H1 (cell line): ENCODE measurements around the gene OAT. TPM values are rescaled to one million over a fixed set of nuclear protein-coding genes. Genes with fewer than 3 reads are reported as not detected.

Source experiments
- CTCF ChIA-PET: fragments of 300-600 bp; sonication (Branson Sonifier 250); formaldehyde crosslinking; loops from one replicate; lab custom pipeline; 2021; ENCODE audit not compliant: partially characterized antibody; lab: Charles Lee
- POLR2A ChIA-PET: fragments of 300-600 bp; sonication (Branson Sonifier 250); formaldehyde crosslinking; loops from one replicate; lab custom pipeline; 2021; ENCODE audit warnings: inconsistent platforms; ENCODE audit not compliant: partially characterized antibody; lab: Charles Lee
- DNase-seq, 2 experiments: peaks; one replicate each; pipeline versions ENCODE4 v3.0.0 to v3.0.0-alpha.2; 2010 to 2022; ENCODE audit warnings: low spot score in 2 of 2, low read depth in 1 of 2, mixed read lengths in 1 of 2
- FAIRE-seq: peaks from 2 replicates; lab custom pipeline; 2011; peaks lifted over from hg19 to GRCh38; lab: Jason Lieb, UNC
- H2AFZ ChIP-seq: 2 replicates; pipeline ENCODE4 v1.8.1; 2012; ENCODE audit warnings: low read length, inconsistent platforms
- H2AK5ac ChIP-seq: 2 replicates; pipeline ENCODE4 v1.6.1; 2013; ENCODE audit warnings: low read depth, low read length
- H2BK120ac ChIP-seq: replicated peaks from 2 replicates; pipeline ENCODE3; 2013; ENCODE audit warnings: low read depth, low read length, inconsistent platforms
- H2BK12ac ChIP-seq: 2 replicates; pipeline ENCODE4 v1.6.1; 2013; ENCODE audit warnings: low read depth, low read length
- H2BK15ac ChIP-seq: 2 replicates; pipeline ENCODE4 v1.6.1; 2013; ENCODE audit warnings: low read length
- H2BK20ac ChIP-seq: 2 replicates; pipeline ENCODE4 v1.6.1; 2013; ENCODE audit warnings: low read length
- H2BK5ac ChIP-seq: 2 replicates; pipeline ENCODE4 v1.6.1; 2013; ENCODE audit warnings: low read depth, low read length
- H3K14ac ChIP-seq: 2 replicates; pipeline ENCODE4 v1.6.1; 2013; ENCODE audit warnings: inconsistent platforms; ENCODE audit not compliant: insufficient read length
- H3K18ac ChIP-seq: 2 replicates; pipeline ENCODE4 v1.6.1; 2013; ENCODE audit warnings: low read length; ENCODE audit errors: extremely low read depth
- H3K23ac ChIP-seq: 2 replicates; pipeline ENCODE4 v1.6.1; 2013; ENCODE audit warnings: inconsistent platforms; ENCODE audit not compliant: insufficient read length
- H3K23me2 ChIP-seq: 2 replicates; pipeline ENCODE4 v1.6.1; 2013; ENCODE audit warnings: low read depth, low read length
- H3K27ac ChIP-seq: 2 replicates; pipeline ENCODE4 v1.6.1; 2011; ENCODE audit warnings: low read depth, low read length, inconsistent platforms
- H3K27me3 ChIP-seq, 4 experiments: replicated peaks in 1 of 4; 1 replicate in 1 of 4; 2 replicates in 3 of 4; pipeline versions ENCODE4 v1.6.1 to v1.8.1; 2011 to 2013; ENCODE audit warnings: low read length in 3 of 4, mild to moderate bottlenecking in 3 of 4, inconsistent platforms in 2 of 4, mixed read lengths in 2 of 4, moderate library complexity in 1 of 4; ENCODE audit not compliant: control insufficient read depth in 3 of 4, insufficient read depth in 3 of 4; ENCODE audit errors: extremely low read depth in 1 of 4
- H3K36me3 ChIP-seq, 4 experiments: 2 replicates each; pipeline versions ENCODE4 v1.6.1 to v1.8.1; 2011 to 2013; ENCODE audit warnings: mild to moderate bottlenecking in 4 of 4, low read length in 3 of 4, moderate library complexity in 2 of 4, control low read depth in 1 of 4, inconsistent platforms in 1 of 4; ENCODE audit not compliant: insufficient read depth in 4 of 4, control insufficient read depth in 2 of 4
- H3K4ac ChIP-seq: replicated peaks from 2 replicates; pipeline ENCODE3; 2013; ENCODE audit warnings: low read length, low read depth, mixed read lengths, inconsistent platforms; ENCODE audit not compliant: insufficient read length
- H3K4me1 ChIP-seq, 4 experiments: replicated peaks in 1 of 4; 1 replicate in 1 of 4; 2 replicates in 3 of 4; pipeline versions ENCODE4 v1.6.1 to v1.8.1; 2011 to 2013; ENCODE audit warnings: low read length in 3 of 4, inconsistent platforms in 2 of 4, mixed read lengths in 1 of 4; ENCODE audit not compliant: insufficient read depth in 4 of 4, control insufficient read depth in 3 of 4
- H3K4me2 ChIP-seq, 2 experiments: 2 replicates each; pipeline versions ENCODE4 v1.6.1 to v1.8.1; 2011 to 2013; ENCODE audit warnings: low read depth in 2 of 2, low read length in 2 of 2, control low read depth in 1 of 2, inconsistent platforms in 1 of 2, mild to moderate bottlenecking in 1 of 2; ENCODE audit not compliant: insufficient read depth in 1 of 2
- H3K4me3 ChIP-seq, 4 experiments: fragments of 200-600, 300-600 bp in 1 of 4; sonication (generic), shearing (Covaris generic), sonication (Bioruptor Twin) in 1 of 4; 2 replicates each; pipeline versions ENCODE4 v1.5.1 to v1.8.1; 2011 to 2016; ENCODE audit warnings: low read length in 4 of 4, low read depth in 3 of 4, control low read depth in 2 of 4, inconsistent platforms in 2 of 4, mild to moderate bottlenecking in 2 of 4, mixed read lengths in 1 of 4, moderate library complexity in 1 of 4; ENCODE audit not compliant: insufficient read depth in 2 of 4; ENCODE audit errors: extremely low read depth in 1 of 4
- H3K56ac ChIP-seq: replicated peaks from 2 replicates; pipeline ENCODE3; 2013; ENCODE audit warnings: low read depth, mild to moderate bottlenecking, mixed read lengths, low read length, inconsistent platforms; ENCODE audit not compliant: insufficient read length
- H3K79me1 ChIP-seq: 2 replicates; pipeline ENCODE4 v1.6.1; 2013; ENCODE audit warnings: low read depth, low read length, control low read depth
- H3K79me2 ChIP-seq, 2 experiments: 2 replicates each; pipeline versions ENCODE4 v1.6.1 to v1.8.1; 2012 to 2013; ENCODE audit warnings: low read length in 2 of 2, mild to moderate bottlenecking in 2 of 2, inconsistent platforms in 1 of 2; ENCODE audit not compliant: insufficient read depth in 2 of 2, control insufficient read depth in 1 of 2
- H3K9ac ChIP-seq, 4 experiments: replicated peaks in 1 of 4; 1 replicate in 1 of 4; 2 replicates in 3 of 4; pipeline versions ENCODE4 v1.6.1 to v1.8.1; 2011 to 2013; ENCODE audit warnings: low read depth in 3 of 4, low read length in 3 of 4, control low read depth in 2 of 4, mild to moderate bottlenecking in 2 of 4, moderate library complexity in 2 of 4, inconsistent platforms in 1 of 4; ENCODE audit errors: extremely low read depth in 1 of 4
- H3K9me3 ChIP-seq, 2 experiments: 2 replicates each; pipeline versions ENCODE4 v1.6.1 to v1.8.1; 2012 to 2013; ENCODE audit warnings: mild to moderate bottlenecking in 2 of 2, moderate library complexity in 2 of 2, control low read depth in 1 of 2, inconsistent platforms in 1 of 2, low read depth in 1 of 2, low read length in 1 of 2, mixed read lengths in 1 of 2; ENCODE audit not compliant: insufficient read depth in 2 of 2
- H4K20me1 ChIP-seq, 2 experiments: replicated peaks in 1 of 2; 2 replicates each; pipeline versions ENCODE3 to v1.8.1; 2011 to 2013; ENCODE audit warnings: inconsistent platforms in 2 of 2, low read length in 2 of 2, mild to moderate bottlenecking in 1 of 2; ENCODE audit not compliant: insufficient read depth in 2 of 2, control insufficient read depth in 1 of 2
- H4K5ac ChIP-seq: 2 replicates; pipeline ENCODE4 v1.6.1; 2013; ENCODE audit warnings: low read length, low read depth, mixed read lengths, inconsistent platforms; ENCODE audit not compliant: insufficient read length
- H4K8ac ChIP-seq: 2 replicates; pipeline ENCODE4 v1.8.0; 2013; ENCODE audit warnings: mild to moderate bottlenecking, moderate library complexity, low read length, inconsistent platforms; ENCODE audit not compliant: insufficient read depth; ENCODE audit errors: extremely low read depth
- H4K91ac ChIP-seq: replicated peaks from 2 replicates; pipeline ENCODE3; 2013; ENCODE audit warnings: low read length, mixed read lengths, inconsistent platforms; ENCODE audit not compliant: insufficient read length
- KDM4A ChIP-seq: IDR thresholded peaks from one replicate; pipeline ENCODE4 v1.7.1; 2012; ENCODE audit warnings: low read depth, mild to moderate bottlenecking, moderate library complexity, low read length, inconsistent platforms; ENCODE audit not compliant: severe bottlenecking
- SIX5 ChIP-seq: IDR thresholded peaks from 2 replicates; pipeline ENCODE4 v1.6.1; 2011; ENCODE audit warnings: mild to moderate bottlenecking, low read depth, low read length
- SP1 ChIP-seq: IDR thresholded peaks from 2 replicates; pipeline ENCODE4 v1.6.1; 2011; ENCODE audit warnings: low read depth, low read length
- WGBS, 2 experiments: shearing (Covaris generic) in 1 of 2; methylation state at CpG; one replicate each; pipeline versions ENCODE4 v1.1.6 to v1.1.7; 2013 to 2015; ENCODE audit warnings: low lambda C conversion rate in 2 of 2, mixed read lengths in 2 of 2, inconsistent platforms in 1 of 2, low coverage in 1 of 2, missing lambda C conversion rate in 1 of 2; ENCODE audit not compliant: insufficient replicate concordance in 2 of 2, insufficient coverage in 1 of 2, insufficient read length in 1 of 2; ENCODE audit errors: extremely low coverage in 1 of 2, missing lambda C conversion rate in 1 of 2; 5-methylcytosine and 5-hydroxymethylcytosine counted together
- polyA plus RNA-seq, 7 experiments: library from polyadenylated mRNA; depleted of rRNA in 3 of 7; stranded (reverse) in 5 of 7; unstranded in 2 of 7; fragments of >200 nt in 5 of 7; fragments of 200-250 nt in 2 of 7; gene quantifications; 1 replicate in 5 of 7; 2 replicates in 1 of 7; 4 replicates in 1 of 7; pipeline versions ENCODE4 v1.2.1 to v1.2.3, GENCODE V29; 2011 to 2013; ENCODE audit warnings: missing spikeins in 2 of 7, mixed read lengths in 2 of 7
- total RNA-seq: library from RNA; stranded (reverse); fragmentation: NEBNext Ultra II Directional; extraction: Animal tissue kit (Norgen Biotek cat#: 25700); gene quantifications from 2 replicates; pipeline ENCODE4 v1.2.1, GENCODE V29; 2021

The OAT gene
- total and polyA plus RNA-seq, 2 of the 8 experiments (the other 6 are each of a cell fraction or from before 2014, with no cell fraction given) = 67.8 to 121 TPM

DNA sequence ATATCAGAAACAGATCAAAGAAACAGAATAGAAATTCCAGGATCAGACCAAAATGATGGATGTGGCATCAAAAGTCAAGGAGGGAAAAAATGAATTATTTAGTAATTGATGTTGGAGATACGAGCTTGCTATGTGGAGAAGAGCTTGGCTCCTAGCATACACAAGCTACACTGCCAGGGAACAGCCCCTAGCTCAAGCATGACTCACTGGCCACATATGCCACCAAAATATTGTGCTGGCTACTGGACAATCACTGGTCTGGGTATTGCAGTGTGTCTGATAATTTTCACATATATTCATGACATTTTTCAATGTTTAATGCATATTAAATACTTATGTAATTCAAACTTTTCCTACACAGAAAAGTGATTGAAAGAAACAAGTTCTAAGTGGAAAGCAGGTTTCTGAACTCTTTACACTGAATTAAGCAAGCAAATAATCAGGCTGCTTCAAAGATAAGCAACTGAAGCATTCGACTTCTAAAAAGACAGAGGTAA, 59.3 kb downstream of the OAT start:
- Histone ChIP-seq H3K4ac (no peak overlapping the region), H3K23me2 (no peaks in the 10 kb centered on the region), H3K79me2 (no peaks in the 10 kb centered on the region), H3K4me1 (peaks cover 0 to 10% (median 3%) of the 10 kb centered on the region in 4 experiments; a peak in 5 of 7 replicates), H3K27me3 (peaks cover 0 to 2% (median 0%) of the 10 kb centered on the region in 4 experiments; a peak in 1 of 7 replicates), H2BK20ac (no peak overlapping the region), H3K56ac (no peak overlapping the region), H3K18ac (no peak overlapping the region), H2BK12ac (no peak overlapping the region), H2AK5ac (no peak overlapping the region), H3K79me1 (no peaks in the 10 kb centered on the region), H3K27ac (no peak overlapping the region), H2BK15ac (no peak overlapping the region), H2AFZ (no peak overlapping the region), H3K36me3 (no peaks in the 10 kb centered on the region), H3K23ac (no peak overlapping the region), H4K8ac (no peak overlapping the region; the same call in 1 of the 2 replicates), H3K14ac (no peak overlapping the region), H4K20me1 (no peaks in the 10 kb centered on the region), H2BK5ac (no peak overlapping the region), H4K5ac (no peak overlapping the region), H4K91ac (no peak overlapping the region), H3K4me3 (no peak overlapping the region), H3K9me3 (no peaks in the 10 kb centered on the region), H3K4me2 (no peak overlapping the region), H2BK120ac (no peak overlapping the region), H3K9ac (no peak overlapping the region)
- 94% methylated on average over 2 of the region's 2 CpGs; no CpG with 5 or more reads in 1 of the 2 experiments for WGBS, 2 experiments
- CTCF ChIA-PET = interaction anchor here (0.6 to 2.1 kb wide), 3 partner anchors 10 to 365 kb away, joined by 3 to 8 read pairs (median 4); no protein-coding TSS in a partner anchor
- FAIRE-seq (no peak), DNase-seq (no peak)
- POLR2A ChIA-PET = no interaction called here
- no peak for TF ChIP-seq KDM4A
- TF ChIP-seq SP1 = no peak
- no peak for TF ChIP-seq SIX5
